NCI-H1105 (cell line): Measurements from ENCODE around the gene FOXN3.
"Not testable (repeated sequence)": the region's sequence is repeated elsewhere in the genome, so short reads cannot be mapped to it uniquely, and the experiment has no call there.

ENCODE experiments used
- DNase-seq: peaks from one replicate; lab custom pipeline; 2025; lab: John Stamatoyannopoulos, UW

The FOXN3 gene

DNA sequence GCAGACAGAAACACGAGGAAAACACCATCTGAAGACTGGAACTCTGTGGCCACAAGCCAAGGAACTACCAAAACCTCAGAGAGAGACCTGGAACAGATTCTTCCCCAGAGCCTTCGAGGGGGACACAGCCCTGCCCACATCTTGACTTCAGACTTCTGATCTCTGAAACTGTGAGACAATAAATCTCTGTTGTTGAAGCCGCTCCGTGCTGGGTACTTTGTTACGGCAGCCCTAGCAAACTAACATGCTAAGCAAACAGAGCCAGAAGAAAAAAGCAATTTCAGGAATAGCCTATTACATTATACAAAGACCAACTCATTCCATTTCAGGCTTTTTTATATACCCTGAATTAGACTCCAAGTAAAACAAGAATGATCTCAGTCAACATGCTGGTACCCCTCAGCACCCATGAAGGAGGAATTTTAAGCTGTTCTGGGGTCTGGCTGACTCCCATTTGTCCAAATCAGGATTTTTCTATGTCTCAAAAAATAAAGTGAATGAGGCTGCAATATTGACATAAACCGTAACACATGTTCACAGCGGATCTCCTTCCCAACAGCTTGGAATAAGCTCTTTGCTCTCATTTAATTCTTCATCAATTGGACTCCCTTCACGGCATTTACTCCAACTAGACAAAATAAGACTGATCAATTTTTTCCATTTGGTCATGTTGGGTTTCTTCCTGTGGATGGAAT is 190.1 kb downstream of the FOXN3 start:
- no peak for DNase-seq

- DNase-seq: no peak
Measured at GRCh38 chr14:89225607-89226006, 191.4 kb downstream of the FOXN3 start.

DNA sequence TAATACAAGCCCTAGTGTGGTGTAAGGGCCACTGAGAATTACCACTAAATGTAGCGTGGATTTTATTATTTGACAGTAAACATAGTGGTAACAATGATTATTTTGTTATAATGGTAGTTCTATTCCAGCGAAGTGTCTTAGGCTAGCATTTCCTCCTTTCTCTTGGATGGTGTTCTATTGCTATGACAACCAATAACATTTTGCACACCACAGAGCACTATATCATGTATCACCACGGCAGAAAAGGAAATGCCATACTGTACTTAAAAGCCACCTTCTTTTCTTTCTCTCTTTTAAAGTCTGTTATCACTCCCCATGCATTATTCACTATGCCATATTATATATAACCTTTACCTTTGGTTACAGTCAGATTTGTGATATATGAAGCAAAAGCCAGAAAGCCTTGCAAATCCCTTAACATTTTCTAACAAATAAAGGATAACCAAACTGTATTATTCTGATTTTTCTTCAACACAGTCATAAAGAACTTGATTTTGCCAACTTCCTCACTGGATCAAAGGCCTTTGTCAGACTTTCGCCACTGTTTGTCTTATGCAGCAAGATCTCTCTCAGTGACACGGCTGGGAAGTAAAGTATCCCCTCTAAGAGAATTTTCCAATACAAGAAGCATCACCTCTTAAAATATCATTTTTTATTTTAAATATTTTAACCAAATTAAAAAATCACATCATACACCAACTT is 195.8 kb downstream of the FOXN3 start:
- DNase-seq: no peak

DNA sequence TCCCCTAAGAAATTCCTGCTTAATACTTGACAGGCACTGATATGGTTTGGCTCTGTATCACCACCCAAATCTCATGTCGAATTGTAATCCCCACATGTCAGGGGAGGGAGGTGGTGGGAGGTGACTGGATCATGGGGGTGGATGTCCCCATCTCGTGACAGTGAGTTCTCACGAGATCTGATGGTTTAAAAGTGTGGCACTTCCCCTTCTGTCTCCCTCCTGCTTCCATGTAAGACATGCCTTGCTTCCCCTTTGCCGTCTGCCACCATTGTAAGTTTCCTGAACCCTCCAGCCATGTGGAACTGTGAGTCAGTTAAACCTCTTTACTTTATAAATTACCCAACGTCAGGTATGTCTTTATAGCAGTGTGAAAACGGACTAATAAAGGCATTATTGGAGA is 198.0 kb downstream of the FOXN3 start:
- DNase-seq: no peak

DNA sequence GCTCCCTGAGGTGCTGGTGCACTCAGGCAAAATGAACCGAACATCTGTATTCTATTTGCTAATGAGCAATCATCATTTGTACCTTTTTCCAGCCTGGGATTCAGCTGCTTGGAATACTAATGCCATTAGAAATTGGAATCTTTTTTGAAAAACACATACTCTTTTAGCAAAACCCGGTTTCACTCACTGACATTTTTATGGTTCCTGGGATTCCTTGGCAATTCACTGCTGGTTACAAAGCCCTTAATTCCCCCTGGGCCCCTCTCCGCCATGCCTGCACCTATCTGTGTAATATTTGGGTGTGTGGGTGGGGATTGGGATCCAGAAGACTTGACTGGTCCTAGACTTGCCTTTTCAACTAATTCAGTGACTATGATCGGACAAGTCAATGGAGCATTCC is 199.1 kb downstream of the FOXN3 start:
- DNase-seq: no peak

DNA sequence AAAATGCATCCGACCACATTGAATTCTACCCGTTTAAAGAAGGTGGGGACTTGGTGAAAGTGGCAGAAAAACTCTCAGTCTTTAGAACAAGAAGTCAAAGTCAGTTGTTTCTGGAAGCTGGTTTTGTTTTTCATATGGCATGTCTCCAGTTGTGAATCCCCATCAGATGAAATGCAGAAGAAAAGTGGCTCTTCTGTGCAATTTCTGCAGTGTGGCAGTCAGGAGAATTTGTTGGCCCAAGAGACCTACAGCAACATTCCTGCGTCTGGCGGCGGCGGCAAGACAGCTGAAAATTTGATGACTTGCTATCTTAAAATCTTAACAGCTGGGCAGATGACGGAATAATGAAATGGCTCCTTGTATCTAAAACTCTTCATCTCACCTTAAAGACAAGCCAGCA is 201.5 kb downstream of the FOXN3 start:
- no peak for DNase-seq

- no peak for DNase-seq
Measured at GRCh38 chr14:89215114-89215513, 201.9 kb downstream of the FOXN3 start.

- DNase-seq: peak; percentile 86
Measured at GRCh38 chr14:89214221-89214965, 202.6 kb downstream of the FOXN3 start.

DNA sequence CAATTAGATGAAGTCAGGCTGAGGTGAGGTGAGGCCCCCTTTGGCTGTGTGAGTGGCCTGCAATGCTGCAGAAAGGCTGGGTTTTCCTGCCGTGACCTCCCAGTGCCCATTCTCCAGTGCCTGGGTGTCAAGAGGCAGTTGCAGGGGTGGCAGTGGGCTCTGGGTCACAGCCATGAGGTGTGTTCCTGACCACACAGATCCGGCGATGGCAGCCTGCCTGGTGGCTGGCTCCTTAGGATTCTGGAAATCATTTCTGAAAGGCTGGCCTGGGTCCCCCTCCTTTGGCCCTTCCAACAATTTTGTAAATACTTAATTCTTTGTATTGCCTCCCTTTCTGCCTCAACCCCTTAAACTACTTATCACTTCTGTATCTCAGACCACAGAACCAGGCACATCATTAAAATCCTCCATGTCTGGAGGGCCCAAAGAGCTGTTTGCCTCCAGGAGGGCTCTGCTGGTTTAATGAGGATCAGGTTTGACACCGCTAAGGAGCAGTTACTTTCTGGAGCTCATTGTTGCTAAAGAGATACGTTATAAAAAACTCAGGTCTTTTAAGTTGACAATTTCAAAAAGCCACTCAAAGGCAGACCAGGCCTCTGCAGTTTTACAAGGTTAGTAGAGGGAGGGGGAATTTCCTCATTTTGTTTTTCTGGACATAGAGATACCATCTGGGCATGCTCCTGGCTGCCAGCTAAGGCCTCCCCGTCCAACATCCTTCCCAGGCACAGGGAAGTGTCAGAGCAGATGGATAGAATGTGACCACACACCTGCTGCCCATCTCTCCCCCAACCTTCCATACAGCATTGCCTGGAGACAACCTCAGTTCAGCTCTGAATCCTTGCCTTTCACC is 204.4 kb downstream of the FOXN3 start:
- no peak for DNase-seq

DNA sequence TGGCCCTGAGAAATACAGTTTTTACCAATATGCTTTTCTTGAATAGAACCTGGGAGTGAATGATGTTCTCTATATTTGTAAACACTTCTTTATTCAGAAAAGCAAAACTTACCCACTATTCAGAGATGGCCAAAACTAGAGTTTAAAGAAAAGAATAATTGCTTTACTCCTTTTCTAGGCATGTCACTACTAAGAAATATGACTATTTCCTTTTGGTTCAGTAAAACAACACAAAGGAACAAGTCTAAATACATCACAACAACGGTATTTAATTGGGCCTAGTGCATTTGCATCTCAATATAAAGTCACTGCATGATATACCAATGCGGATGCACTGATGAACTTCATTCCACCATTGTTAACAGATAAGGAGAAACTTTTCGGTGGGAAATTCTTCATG is 207.5 kb downstream of the FOXN3 start:
- no peak for DNase-seq

DNA sequence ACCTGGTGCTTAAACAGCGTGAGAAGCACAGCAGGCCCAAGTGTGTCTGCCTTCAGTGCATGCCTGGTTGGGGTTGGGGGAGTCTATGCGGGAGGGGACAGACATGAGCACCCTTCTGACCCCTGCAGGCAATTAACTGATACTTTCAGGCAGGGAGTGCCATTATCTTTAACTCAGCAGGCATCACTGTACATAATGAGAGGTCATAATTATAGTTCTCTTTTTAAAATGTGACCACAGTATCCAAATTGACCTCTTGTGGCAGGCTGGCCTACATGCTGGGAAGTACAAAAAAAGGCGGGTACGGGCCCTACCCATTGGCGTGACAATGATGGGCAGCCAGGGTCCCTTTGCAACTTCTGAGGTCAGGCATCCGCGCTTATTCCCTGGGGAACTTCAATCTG is 209.1 kb downstream of the FOXN3 start:
- no peak for DNase-seq

DNA sequence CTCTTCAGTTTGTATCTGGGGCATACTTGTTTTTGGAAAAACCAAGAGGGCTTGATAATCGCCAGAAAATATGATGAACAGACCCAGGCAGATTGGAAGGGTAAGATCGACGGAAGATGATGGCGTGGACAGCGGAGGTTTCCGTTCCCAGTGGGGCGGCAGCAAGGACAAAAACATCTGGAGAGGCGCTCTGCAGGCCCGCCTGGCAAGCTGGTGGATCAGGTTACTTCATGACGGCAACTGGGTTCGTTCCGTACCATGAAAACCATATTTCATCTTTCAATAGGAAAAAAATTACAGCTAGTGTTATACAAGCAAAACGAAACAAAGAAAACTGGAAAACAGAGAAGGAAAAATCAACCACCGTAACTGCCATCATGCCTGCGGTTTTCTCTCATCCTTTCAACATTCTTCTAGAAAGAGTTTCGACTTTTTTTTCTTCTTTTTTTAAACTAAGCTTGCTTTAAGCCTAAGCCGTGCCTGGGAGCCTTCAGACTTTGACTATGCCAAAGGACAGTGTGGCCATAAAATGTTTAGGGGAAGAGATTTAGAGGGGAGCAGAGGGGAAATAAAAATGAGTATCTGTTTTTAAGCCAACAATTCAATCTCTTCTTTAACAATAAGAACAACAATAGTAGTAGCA is 210.5 kb downstream of the FOXN3 start:
- no peak for DNase-seq

- no peak for DNase-seq
Measured at GRCh38 chr14:89205137-89205740, 211.8 kb downstream of the FOXN3 start.

DNA sequence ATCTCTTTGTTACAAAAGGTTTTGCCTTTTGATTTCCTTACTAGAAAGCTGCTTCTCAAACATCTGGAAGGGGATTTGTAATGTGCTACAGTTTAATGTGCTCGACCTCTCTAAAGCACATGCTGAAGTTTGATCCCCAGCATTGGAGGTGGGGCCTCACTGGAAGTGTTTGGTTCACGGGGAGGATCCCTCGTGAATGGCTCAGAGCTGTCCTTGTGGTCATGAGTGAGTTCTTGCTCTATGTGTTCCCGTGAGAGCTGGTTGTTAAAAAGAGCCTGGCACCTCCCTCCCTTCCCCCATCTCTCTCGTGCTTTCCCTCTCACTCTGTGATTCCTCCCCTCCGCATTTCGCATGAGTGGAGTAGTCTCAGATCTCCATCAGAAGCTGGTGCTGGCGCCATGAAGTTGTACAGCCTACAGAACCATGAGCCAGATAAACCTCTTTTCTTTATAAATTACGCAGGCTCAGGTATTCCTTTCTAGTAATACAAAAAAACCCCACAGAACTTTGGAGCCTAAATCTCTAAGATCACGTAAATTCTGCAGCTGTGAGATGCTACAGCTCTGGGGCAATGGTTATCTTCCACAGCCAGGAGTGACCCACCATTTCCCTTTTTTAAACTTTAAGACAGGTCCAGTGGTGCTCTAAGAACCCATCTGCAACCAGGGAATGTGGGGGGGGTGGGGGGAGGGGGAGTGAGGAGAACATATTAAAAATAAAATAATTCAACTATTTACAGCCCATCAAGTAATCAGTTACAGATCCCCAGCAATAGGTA is 214.4 kb downstream of the FOXN3 start:
- DNase-seq: no peak

GRCh38 chr14:89201645-89202044 is 215.4 kb downstream of the FOXN3 start:
- DNase-seq: no peak

DNA sequence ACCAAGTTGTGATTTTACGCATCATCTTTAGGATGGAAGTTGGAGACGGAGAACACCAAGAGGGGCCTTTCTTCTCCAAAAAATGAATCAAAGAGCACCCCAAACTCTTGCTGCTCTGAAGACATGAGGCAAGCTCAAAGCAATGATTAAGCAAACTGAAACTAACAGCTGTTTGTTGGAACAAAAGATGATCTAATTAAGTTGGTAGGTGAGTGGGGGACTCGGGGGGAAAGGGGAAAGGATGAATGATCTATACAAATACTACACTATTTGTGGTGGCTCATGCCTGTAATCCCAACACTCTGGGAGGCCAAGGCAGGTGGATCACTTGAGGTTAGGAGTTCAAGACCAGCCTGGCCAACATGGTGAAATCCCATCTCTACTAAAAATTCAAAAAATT is 217.7 kb downstream of the FOXN3 start:
- DNase-seq: not testable (repeated sequence)

GRCh38 chr14:89198544-89199329 is 218.3 kb downstream of the FOXN3 start:
- no peak for DNase-seq

- DNase-seq: no peak
Measured at GRCh38 chr14:89197623-89198022, 219.4 kb downstream of the FOXN3 start.

DNA sequence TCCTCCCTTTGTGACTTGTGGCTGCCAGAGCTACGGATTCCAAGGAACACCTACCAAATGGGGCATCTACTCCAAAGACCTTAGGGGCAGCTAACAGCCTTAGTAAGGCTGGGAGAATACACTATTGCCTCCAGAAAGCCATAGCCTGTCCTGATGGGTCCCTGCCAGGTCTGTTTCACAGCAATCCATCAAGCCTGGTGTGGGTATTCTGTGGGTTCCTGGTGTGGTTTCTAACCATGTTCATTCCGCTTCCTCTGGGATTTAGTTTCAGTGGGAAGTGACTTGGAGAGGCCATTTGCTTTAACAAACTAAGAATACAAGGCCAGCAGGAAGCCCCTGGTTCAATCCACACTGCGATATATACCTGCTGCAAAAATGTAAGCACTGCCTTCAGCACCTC is 220.5 kb downstream of the FOXN3 start:
- no peak for DNase-seq

GRCh38 chr14:89194376-89194775 is 222.7 kb downstream of the FOXN3 start:
- no peak for DNase-seq
